ENCODE measurements around the gene XPOT. TPM values are rescaled to one million over a fixed set of nuclear protein-coding genes. Genes with fewer than 3 reads are reported as not detected.

The XPOT gene
- total RNA-seq, 1 donor from 2014 or later = 77.2 TPM

- peak; percentile 20 for DNase-seq (ENCODE audit: low read depth, low spot score)
Measured at GRCh38 chr12:64419696-64420095, 15.5 kb downstream of the XPOT start.

- no peak for DNase-seq (ENCODE audit: low read depth, low spot score)
Measured at GRCh38 chr12:64427988-64428387, 23.8 kb downstream of the XPOT start.

- DNase-seq (ENCODE audit: low read depth, low spot score) = no peak
Measured at GRCh38 chr12:64428956-64429355, 24.8 kb downstream of the XPOT start.

GRCh38 chr12:64430886-64431285 is 26.7 kb downstream of the XPOT start:
- no peak for DNase-seq (ENCODE audit: low read depth, low spot score)

GRCh38 chr12:64431791-64432190 is 27.6 kb downstream of the XPOT start:
- no peak for DNase-seq (ENCODE audit: low read depth, low spot score)

- no peak for DNase-seq (ENCODE audit: low read depth, low spot score)
Measured at GRCh38 chr12:64433915-64434314, 29.7 kb downstream of the XPOT start.

GRCh38 chr12:64440100-64440499 is 35.9 kb downstream of the XPOT start:
- no peak for DNase-seq (ENCODE audit: low read depth, low spot score)

- DNase-seq (ENCODE audit: low read depth, low spot score) = no peak
Measured at GRCh38 chr12:64445490-64445889, 41.3 kb downstream of the XPOT start.

GRCh38 chr12:64446295-64446694 is 42.1 kb downstream of the XPOT start:
- DNase-seq (ENCODE audit: low read depth, low spot score) = no peak

GRCh38 chr12:64450057-64450640 is 46.0 kb downstream of the XPOT start:
- no peak for DNase-seq (ENCODE audit: low read depth, low spot score)

- no peak for DNase-seq (ENCODE audit: low read depth, low spot score)
Measured at GRCh38 chr12:64450711-64451486, 46.7 kb downstream of the XPOT start.

- peak; percentile 37 for DNase-seq (ENCODE audit: low read depth, low spot score)
Measured at GRCh38 chr12:64451687-64452558, 47.7 kb downstream of the XPOT start, which contains the start of gene TBK1. TBK1 (plus strand) TSS chr12:64452120; CDS start chr12:64455871, 3,751 bp downstream.

- peak; percentile 35 for DNase-seq (ENCODE audit: low read depth, low spot score)
Measured at GRCh38 chr12:64452559-64453329, 48.6 kb downstream of the XPOT start.

- DNase-seq (ENCODE audit: low read depth, low spot score) = no peak
Measured at GRCh38 chr12:64455506-64455905, 51.3 kb downstream of the XPOT start.

GRCh38 chr12:64456119-64456518 is 51.9 kb downstream of the XPOT start:
- DNase-seq (ENCODE audit: low read depth, low spot score) = no peak

- DNase-seq (ENCODE audit: low read depth, low spot score) = no peak
Measured at GRCh38 chr12:64457032-64457431, 52.8 kb downstream of the XPOT start.

- no peak for DNase-seq (ENCODE audit: low read depth, low spot score)
Measured at GRCh38 chr12:64457466-64457865, 53.3 kb downstream of the XPOT start.

- no peak for DNase-seq (ENCODE audit: low read depth, low spot score)
Measured at GRCh38 chr12:64457923-64458322, 53.7 kb downstream of the XPOT start.

- DNase-seq (ENCODE audit: low read depth, low spot score) = no peak
Measured at GRCh38 chr12:64459394-64459891, 55.3 kb downstream of the XPOT start.

- DNase-seq (ENCODE audit: low read depth, low spot score) = no peak
Measured at GRCh38 chr12:64461634-64462414, 57.6 kb downstream of the XPOT start.

All from pulmonary artery endothelial cell (primary cell).